GM12891 (cell line): ENCODE data around the gene CAPN11.

ENCODE experiments used
- POLR2A ChIP-seq: IDR thresholded peaks from 2 replicates; pipeline ENCODE4 v1.6.1; 2011; ENCODE audit warnings: low read depth, low read length, control low read depth
- POLR2AphosphoS5 ChIP-seq: IDR thresholded peaks from 2 replicates; pipeline ENCODE4 v1.6.1; 2011; ENCODE audit warnings: low read depth, low read length, control low read depth

GRCh38 chr6:44135875-44136274 lies 22.7 kb upstream of the CAPN11 start:
- TF ChIP-seq POLR2A (no peak), POLR2AphosphoS5 (no peak)
